ENCODE data around the gene PCDHAC2.

Gene PCDHAC2

GRCh38 chr5:140988100-140988499, 21.8 kb downstream of the PCDHAC2 start:
- DNase-seq = no peak

- no peak for DNase-seq
Measured at GRCh38 chr5:140988608-140989007, 22.3 kb downstream of the PCDHAC2 start.

DNA sequence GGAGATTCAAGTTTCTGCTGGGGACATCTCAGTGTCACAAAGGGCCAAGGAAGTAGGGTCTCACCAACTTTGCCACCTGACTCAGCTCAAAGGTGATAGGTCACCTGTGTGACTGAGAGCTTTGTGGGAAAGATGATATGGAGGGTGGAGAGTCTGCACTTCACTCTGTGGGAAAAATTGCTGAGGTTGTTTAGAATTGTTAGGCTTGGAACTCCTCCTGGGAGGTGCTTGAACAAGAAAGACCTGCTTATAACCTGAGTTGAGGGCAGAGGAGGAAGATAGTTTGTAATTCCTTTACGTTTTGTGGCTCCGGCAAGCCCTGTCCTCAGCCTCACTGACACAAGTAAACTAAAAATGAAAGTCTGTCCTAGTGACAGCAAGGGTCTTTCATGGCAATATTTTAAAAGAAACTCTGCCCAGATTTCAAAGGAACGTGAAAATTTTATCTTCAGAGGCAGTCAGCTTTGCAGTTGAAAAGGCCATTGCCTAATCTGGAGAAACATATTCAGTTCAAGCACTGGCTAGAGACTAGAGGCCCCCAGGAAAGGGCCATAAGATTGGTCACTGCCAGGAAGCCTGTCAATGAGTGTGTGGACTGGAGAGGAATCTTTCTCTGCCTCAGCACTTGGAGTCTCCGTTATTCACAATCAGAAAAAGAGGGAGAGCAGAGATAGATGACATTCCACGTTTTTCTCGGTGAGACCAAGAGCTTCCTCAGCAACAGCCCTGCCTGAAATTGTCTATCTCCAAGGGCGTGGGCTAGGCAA, 23.2 kb downstream of the PCDHAC2 start:
- no peak for DNase-seq

GRCh38 chr5:140992828-140993227, 26.6 kb downstream of the PCDHAC2 start:
- no peak for DNase-seq

GRCh38 chr5:140996060-140996459, 29.8 kb downstream of the PCDHAC2 start:
- no peak for DNase-seq

DNA sequence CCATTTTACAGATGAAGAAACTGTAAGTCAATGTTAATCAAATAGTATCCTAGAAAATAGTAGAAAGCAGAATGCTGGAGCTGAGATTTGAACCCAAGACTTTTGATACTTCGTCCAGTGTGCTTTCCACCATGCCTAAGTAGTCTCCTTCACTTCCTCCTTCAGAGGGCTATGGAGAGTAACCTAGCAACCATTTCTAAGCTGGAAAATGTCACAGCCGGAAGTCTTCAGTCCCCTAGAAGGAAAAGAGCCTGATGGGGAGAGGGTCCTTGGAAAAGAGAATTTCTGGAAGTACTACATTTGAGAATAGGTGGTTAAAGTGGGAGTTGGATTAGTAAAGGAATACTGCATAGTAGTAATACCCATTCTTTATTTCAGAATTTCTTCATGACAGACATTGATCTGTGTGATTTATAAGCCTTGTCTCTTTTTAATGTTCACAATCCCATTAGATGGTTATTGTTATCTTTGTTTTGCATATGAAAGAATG, 32.7 kb downstream of the PCDHAC2 start:
- DNase-seq = no peak

- no peak for DNase-seq
Measured at GRCh38 chr5:141001446-141001843, 35.2 kb downstream of the PCDHAC2 start.

- no peak for DNase-seq
Measured at GRCh38 chr5:141001844-141002604, 35.7 kb downstream of the PCDHAC2 start.

DNA sequence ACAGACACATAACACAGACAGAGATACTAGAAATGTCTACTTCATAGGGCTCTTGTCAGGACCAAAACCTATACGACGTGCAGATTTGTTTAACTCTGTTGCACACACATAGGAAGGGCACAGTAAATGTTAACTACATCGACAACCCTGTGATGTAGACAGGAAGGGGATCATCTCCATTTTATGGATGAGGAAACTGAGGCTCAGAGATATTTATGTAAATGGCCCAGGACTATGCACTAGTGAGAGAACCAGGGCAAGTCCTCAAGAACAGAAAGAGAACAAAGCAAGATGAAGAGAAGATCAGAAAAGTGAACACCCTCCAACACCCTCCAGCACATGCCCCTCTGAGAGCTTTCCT, 36.3 kb downstream of the PCDHAC2 start:
- DNase-seq = no peak

GRCh38 chr5:141003031-141003430, 36.8 kb downstream of the PCDHAC2 start:
- DNase-seq = no peak

DNA sequence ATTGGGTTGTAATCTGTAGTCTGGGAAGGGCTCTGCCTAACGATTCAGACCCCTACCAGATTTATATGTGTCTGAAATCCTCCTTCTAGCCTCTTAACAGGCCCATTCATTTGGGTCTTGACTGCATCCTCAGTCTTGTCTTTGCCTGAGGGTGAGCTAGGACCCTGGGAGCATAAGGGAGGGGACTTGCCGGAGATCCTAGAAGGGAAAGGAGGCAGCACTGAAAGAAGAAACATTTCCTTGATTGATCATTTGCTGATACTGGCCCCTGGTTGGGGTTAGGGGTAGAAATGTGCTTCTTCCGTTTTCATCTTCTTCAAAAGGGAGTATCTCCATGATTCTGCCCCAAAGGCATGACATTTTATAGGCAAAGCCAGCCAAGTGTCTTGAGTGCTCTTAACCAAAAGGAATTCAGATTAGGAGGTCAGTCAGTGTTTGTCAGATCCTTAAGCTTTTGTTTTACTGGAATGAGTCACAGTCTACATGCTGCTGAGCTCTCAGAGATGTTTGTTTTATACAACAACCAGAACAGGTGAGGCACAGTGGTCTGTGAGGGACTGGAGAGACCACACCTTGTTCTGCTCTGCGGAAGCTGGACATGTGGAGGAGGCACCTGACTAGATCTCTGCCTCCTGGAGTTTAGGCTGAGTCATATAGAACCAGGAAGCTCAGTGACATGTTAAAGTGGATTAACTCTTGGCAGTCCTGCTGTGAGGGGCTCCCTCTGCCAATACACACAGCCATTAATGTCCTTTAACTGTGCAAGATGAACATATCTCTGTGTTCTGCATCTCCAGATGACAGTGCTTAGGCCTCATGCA, 37.7 kb downstream of the PCDHAC2 start:
- DNase-seq = no peak

DNA sequence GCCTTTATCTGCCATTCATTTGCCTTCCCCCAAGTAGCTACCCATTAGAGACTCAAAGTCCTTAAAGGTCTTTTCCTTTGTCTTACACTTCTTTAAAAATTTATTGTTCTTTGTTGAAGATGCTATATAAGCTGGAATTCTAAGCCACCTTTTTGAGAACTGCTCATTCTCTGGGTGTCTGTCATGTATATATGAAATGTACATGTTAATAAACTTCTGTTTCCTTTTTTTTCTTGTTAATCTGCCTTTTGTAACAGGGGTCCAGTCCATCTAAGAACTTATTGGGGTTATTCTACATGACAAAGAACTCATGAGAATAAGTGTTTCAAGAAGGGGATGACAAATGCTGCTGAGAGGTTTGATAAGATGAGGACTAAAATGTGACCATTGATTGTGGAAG, 41.5 kb downstream of the PCDHAC2 start:
- no peak for DNase-seq

DNA sequence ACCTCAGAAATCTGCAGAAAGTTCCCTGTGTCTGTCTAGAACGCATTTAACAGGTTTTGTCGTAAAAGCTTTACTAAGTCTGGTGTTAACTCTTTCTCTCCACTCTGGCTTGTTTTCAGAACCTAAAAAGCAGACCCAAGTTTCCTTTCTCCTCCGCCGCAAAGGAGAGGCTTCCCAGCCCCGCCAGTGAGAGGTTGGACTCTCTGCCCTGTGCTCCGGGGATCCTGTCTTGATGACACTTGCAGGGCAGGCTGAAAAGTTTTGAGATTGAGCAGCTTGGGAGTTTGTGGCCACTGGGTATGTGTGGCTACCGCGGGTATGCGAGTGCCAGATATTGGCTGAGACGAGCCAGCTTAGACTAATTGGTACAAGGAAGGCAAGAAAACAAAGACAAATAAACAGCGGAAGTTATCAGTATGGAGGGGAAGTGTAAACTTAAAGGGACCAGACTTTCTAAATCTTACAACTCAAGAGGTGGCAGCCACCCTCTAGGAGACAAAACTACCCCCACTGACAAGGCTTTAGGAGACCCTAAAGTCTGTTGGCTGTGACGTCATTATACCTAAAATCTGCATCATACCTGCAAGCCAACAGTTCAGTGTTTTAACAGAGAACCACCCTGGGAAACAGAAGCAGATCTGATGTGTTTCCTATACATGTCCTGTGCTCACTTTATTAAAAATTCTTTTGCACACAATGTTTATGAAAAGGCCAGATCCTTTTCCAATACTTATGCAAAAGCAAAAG, 43.9 kb downstream of the PCDHAC2 start:
- no peak for DNase-seq

GRCh38 chr5:141017943-141018342, 51.7 kb downstream of the PCDHAC2 start:
- no peak for DNase-seq
